Measurements from ENCODE around the gene DUS1L.
A peak's percentile ranks its signal among the peaks of the same experiment; 100 is the strongest.

Gene DUS1L

DNA sequence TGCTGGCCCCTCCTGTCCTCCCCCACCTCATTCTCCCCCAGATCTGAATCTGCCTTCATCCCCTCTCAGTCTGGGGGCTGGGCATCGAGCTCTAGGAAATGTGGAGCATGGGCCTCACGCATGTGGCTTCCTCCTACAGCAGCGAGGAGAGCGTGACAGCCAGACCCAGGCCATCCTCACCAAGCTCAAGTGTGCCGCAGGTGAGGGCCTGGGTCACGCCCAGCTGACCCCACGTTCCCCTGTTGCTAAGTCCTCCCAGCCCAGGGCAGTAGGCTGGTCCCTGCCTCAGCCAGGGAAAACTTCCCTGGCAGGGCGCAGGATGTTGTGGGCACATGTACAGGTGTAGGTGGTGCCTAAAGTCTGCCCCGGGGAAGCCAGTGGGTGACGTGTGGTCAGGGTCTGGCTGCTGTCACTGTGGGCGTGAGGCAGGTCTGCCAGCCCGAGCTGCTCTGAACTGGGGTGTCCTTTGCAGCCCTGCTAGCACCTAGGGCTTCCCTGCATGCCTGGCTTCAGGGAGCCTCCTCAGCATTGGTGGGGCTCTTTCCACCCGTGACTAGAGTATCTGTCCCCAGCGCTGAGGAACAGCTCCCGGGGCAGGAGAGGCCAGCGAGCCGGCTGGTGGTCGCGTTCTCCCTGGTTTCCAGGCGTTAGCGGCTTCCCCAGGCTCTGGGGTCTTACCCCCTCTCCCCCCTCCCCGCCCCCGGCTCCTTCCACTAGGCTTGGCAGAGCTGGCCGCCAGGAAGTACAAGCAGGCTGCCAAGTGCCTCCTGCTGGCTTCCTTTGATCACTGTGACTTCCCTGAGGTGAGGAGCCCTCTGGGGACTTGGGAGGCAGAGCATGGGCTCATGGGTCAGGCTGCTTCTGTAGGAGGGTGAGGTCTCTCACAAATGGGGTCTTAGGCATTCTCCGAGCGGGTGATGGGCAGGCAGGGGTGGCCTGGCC is 10.3 kb downstream of the DUS1L start:
- no peak for DNase-seq

DNA sequence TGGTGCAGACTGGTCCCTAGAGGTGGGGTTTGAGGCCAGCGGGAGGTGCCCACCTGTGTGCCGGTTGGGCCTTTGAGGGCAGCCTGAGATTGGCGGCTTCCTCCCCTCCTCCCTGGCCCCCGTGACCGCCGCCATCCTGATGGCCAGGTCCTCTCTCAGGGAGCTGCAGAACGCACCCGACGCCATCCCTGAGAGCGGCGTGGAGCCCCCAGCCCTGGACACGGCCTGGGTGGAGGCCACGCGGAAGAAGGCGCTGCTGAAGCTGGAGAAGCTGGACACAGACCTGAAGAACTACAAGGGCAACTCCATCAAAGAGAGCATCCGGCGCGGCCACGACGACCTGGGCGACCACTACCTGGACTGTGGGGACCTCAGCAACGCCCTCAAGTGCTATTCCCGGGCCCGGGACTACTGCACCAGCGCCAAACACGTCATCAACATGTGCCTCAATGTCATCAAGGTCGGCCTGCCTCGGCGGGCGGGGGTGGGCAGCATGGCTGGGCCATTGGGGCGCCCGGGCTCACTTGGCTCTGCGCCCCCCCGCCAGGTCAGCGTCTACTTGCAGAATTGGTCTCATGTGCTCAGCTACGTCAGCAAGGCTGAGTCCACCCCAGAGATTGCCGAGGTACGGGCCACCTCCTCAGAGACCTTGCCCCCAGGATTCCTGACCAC is 11.1 kb downstream of the DUS1L start:
- peak; percentile 0 for DNase-seq

DNA sequence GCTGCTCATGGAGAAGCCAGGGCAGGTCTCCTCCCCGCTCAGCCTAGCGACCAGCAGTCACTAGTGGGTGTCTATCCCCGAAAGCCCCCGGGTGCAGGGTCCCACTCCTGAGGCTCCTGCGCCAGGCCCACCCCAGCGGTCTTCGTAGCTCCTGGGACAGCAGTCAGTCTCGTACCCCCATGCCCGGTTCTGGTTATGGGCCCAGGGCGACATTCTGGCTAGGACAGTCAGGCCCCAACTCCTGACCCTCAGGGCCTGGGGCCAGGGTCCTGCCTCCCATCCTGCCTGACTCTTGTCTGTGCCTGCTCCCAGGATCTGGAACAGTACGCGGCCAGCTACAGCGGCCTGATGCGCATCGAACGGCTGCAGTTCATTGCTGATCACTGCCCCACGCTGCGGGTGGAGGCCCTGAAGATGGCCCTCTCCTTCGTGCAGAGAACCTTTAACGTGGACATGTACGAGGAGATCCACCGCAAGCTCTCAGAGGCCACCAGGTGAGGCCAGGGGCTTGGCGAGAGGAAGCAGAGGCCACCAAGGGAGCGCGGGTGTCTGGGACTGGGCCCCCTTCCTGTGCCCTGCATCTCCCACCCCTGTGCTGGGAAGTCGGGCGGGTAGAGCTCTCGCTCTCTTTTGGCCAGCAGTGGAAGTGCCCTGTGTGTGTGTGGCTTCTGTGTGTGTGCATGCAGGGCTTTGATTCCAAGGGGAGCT is 11.9 kb downstream of the DUS1L start:
- DNase-seq: peak; percentile 0

DNA sequence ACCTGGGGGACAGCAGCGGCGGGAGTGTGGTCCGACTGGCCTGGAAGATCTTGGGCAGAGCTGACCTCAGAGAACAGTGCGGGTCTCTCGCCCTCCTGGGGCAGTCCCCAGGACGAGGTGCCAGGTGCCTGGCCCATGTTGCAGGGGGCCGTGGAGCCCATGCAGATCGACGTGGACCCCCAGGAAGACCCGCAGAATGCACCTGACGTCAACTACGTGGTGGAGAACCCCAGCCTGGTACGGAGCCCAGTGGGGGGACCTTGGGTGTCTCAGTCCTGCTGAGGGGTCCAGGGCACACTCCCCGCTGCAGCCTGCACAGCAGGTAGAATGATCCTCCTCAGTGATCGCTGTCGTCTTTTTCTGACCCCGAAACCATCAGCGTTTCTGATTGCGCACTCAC is 12.5 kb downstream of the DUS1L start:
- DNase-seq: no peak

DNA sequence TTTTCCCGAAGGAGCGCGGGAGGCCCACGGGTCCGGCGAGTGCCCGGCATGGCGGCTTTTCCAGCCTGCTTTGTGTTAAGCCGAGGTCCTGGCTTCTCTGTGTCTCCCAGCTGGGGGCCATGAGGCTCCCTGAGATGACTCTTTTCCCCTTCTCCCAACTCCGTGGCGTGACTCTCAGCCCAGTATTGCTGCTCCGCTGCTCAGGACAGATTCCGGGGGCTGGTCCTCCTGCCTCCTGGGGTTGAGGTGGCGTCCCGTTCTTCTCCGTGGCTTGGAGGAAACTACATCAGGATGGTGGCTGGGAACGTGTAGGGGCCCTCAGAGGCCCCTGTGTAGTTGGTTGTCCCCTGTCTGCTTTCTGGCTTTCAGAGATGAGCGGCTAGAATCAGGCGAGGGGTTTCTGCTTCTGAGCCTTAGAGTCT is 13.0 kb downstream of the DUS1L start:
- no peak for DNase-seq

DNA sequence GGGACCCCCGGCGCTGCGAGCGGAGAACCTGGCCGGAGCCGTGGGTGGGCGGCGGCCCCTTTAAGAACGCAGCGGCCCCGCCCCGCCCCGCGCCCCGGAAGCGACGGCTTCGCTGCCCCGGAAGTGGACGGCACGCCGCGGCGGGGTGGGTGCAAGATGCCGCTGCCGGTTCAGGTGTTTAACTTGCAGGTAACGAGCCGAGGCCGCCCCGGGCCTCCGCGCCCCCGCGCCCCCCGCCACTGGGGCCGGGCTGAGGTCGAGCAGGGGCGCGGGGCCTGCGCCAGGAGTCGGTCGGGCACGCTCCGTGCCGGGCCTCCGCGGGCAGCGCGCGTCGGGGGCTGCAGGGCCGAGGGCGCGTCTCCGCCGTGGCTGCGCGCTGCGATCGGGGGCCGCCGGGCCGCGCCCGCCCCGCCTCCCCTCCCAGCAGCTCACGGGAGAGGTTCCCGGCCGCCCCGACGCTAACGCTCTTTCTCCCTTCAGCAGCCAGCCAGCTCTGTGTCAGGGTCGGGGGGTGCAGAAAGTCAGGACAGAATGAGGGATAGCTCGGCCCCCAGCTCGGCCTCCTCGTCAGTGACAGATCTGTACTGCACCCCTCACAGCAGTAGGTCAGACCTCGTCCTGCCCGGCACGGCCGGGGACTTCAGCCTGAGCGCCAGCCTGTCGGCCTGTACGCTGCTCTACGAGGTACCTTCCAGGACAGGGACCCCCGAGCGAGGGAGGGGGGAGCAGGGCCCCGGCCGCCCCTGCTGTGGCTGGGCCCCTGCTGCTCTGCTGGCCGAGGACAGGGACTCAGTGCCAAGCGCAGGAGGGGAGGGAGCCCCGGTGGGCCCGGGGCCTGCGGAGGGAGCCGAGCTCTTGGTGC is 13.6 kb downstream of the DUS1L start, which contains the start of the genes GPS1 and RFNG:
TSS of gene GPS1 (plus strand) at position 123 of the 862 bp plus-strand sequence. CDS start at position 157, 34 bp downstream.
TSS of gene RFNG (minus strand) at position 36 of the 862 bp plus-strand sequence. CDS start 45 bp downstream, outside the sequence.
- DNase-seq: peak; percentile 55

DNA sequence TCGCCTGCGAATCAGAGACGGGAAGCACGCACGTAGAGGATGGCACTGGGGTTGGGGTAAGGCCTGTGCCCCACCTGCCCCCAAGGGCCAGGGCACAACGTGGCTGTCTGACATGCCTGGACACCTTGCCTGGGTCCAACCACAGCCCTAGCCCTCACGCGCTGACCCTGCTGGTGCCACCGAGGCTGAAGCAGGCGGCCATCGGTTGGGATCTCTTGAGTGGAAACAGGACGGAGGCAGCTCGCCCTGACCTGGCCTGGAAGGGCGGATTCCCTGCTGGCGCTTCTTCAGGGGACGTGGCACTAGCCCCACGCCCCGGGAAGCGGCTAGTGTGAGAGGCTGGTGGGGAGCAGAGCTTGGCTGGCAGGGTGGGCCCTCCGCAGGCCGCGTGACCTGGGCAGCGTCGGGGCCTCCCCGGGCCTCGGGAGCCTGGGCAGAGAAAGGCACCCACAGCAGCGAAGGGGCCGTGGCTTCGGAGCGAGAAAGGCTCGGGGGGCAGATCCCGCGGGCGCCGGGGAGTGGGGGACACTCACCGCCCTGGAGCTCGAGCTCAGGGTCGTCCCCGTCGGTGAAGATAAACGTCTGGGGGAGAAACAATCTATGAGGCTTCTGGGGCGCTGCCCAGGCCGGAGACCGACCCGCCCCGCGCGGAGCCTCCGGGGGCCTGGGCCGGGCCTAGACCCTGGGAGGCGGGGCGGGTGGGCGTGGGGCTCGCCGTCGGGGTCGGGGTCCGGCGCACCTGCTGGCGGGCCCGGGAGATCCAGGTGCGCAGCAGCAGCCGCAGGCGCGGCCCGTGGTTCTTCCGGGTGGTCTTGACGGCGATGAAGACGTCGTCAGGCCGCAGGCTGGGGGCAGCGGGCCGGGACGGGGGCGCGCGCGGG is 14.6 kb downstream of the DUS1L start:
- DNase-seq: no peak

DNA sequence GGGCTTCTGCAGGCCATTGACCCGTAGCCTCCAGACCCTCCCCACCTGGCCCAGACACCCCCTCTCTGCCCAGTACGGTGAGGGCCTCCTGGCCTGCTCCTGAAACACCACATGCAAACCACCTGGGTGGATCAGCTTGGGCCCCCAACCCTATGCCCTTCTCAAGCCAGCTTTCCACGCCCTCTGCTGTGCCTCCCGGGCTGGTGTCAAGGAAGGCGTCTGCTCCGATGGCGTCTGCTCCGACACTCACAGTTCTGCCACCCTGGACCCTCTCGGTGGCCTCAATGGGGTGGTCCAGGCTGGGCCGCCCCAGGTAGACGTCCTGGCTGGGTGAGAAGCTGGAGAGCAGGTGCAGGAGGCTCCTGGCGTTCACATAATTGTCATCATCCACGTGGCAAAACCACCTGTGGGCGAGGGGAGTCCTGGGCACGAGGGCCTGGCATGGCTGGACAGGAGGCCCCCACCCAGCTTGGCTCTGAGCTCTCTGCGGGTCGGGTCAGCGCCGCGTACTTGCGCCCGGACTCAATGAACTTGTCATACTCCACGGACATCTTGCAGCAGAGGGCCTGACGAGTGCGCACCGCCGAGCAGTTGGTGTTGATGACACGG is 15.3 kb downstream of the DUS1L start:
- no peak for DNase-seq

DNA sequence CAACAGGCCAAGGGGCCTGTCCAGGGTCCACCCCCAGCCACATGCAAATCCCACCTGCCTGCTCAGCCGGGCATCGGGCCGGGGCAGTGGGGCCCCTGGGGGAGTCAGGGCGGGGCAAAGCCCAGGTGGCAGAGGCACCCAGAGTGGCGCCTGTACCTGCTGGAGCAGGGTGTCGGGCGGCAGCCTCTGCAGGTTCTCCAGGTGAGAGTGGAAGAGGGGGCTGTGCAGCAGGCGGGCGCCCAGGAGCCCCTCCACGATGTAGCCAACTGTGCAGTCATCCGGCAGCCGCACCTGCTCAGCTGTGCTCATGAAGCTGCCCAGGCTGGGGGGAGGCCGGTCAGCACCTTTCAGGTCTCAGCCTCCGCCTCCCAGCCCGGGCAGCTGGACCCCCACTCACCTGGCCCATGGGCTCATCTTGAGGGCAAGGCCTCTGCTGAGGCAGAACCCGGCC is 16.1 kb downstream of the DUS1L start:
- DNase-seq: no peak

DNA sequence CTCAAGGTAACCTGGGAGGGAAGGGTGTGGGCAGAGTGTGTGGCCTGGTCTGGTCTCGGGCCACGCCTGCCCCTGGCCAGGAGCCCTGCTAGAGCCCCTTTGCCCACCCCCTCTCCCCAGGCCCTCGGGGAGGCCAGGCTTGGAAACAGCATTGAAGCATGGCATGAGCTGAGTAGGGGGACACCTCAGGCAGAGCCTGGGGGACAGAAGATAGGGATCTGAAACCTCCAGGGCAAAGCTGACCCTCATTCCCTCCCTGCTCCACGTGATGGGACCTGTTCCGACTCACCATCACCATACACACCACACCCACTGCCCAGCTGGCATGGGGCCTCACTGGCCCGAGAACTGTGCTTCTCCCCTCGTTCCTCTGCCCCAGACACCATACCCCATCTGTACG is 16.5 kb downstream of the DUS1L start:
- no peak for DNase-seq

DNA sequence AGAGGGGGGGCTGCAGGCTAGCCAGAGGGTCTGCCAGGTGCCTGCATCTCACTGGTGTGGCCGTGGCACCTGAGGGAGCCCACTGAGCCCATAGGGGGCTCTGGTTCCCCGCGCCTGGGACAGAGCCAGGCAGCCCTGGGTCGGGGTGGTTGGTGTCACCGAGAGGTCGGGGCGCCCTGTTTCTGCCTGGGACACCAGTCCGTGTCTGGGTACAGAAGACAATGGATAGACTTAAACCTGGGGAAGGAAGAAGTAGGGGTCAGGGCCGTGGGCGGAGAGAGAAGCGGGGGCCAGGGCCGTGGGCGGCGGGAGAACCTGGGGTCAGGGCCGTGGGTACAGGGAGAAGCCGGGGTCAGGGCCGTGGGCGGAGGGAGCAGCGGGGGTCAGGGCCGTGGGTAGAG is 17.0 kb downstream of the DUS1L start:
- no peak for DNase-seq

DNA sequence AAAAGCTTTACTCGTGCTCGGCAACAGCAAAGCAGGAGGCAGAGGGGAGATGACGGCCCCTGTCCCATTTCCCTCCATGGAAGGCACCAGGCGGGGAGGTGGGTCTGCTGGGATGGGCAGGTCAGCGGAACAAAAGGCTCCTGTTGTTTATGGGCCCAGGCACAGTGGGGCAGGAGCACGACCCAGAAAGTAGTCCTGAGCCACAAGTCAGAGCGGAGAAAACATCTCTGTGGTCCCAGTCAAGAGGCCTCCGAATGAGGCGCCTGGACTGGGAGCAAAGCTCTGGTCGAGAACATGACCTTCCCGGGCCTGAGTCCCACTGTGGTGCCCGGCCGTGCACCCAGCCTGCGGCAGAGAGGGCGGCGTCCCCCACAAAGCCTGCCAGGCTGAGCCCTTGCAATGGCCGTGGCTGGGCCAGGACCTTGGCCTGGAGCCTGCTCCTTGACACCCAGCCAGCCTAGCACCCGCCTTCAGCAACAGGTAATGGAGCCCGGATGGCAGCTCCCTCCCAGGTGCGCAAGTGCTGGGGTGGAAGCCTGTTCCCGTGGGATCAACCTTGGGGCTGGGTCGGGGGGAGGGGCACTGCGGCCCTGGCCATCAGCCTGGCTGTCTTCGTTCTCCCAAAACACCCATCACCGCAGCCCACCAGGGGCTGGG is 17.6 kb downstream of the DUS1L start:
- no peak for DNase-seq

DNA sequence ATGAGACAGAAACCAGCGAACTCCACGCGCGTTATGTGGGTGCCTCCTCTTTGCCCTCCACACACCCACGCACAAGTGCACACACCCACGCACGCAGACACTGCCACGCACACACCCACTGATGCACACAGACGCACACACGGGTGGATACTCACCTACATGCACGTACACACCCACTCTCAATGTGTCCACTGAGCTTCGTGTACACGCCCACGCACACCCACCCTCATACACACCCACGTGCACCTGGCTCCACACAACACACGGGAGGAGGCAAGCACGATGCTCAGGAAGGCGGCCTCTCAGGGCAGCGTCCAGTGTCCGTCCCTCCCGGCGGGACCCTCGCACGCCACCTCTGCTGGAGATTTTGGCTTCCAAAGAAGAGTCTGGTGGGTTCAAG is 18.2 kb downstream of the DUS1L start:
- no peak for DNase-seq

DNA sequence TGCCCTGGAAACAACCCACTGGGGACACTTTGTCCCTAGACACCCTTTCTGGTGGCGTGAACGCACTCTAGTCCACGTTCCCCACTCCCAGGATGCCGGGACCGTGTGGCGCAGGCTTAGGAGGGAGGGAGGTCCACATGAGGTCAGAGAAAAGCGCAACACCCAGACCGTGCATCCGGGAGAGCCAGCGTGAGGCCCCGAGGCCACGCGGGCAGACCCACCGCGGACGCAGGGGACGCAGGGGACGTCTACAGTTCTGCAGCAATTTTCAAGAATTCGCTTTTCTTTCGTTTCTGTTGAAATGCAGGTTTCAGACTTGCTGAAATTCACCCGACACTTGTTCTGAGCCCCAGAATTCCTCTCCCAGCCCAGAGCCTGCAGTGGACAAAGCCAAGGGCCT is 18.7 kb downstream of the DUS1L start:
- DNase-seq: no peak

DNA sequence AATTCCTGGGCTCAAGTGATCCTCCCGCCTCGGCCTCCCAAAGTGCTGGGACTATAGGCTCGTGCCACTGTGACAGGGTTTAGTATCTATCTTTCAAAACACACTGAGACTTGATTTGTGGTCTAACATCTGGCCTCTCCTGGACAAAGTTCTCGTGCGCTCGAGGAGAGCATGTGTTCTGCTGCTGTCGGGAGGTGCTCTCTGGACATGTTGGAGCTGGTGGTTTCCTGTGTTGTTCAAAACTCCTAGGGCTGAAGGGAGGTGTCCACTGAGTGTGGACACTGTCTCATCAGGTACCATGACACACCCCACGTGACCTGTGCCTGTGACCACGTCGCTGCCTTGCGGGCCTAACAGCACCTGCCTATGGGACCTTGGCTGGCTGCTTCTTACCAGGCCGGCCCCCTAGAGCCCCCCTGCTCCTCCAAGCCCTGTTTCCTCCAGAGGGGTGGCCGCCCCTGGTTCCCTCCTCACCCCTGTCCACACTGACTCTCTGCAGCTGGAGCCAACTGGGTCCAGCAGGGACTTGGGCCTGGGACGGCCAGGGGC is 19.6 kb downstream of the DUS1L start:
- DNase-seq: no peak

DNA sequence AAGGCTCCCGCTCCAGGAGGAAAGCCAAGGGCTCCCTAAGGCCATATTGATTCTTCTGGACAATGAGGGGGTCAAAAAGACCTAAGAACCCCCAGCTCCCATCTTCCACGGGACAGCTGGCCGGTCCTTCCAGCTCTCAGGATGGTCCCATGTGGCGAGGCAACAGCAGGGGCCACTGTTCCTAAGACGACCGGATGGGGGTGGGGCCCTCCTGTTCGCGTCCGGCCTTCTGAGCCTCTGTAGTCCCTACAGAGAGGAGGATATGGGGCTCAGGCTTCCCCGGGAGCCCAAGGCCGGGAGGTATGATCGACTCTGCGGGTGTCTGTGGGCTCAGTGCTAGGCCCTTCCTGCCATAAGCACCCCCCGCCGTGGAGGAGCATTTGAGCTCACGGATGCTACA is 22.1 kb downstream of the DUS1L start:
- DNase-seq: no peak

DNA sequence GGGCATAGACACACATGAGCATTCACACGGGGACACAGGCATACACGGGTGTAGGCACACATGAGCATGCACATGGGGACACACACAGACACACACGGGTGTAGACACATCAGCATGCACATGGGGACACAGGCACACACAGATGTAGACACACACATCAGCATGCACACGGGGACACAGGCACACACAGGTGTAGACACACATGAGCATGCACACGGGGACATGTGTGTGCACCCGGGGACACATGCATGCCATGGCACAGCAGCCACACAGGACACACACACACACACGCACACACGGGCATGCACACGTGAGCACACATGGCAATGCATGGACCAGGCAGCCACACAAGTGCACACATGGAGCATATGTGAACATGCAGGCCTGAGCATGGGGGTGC is 23.0 kb downstream of the DUS1L start:
- DNase-seq: no peak

DNA sequence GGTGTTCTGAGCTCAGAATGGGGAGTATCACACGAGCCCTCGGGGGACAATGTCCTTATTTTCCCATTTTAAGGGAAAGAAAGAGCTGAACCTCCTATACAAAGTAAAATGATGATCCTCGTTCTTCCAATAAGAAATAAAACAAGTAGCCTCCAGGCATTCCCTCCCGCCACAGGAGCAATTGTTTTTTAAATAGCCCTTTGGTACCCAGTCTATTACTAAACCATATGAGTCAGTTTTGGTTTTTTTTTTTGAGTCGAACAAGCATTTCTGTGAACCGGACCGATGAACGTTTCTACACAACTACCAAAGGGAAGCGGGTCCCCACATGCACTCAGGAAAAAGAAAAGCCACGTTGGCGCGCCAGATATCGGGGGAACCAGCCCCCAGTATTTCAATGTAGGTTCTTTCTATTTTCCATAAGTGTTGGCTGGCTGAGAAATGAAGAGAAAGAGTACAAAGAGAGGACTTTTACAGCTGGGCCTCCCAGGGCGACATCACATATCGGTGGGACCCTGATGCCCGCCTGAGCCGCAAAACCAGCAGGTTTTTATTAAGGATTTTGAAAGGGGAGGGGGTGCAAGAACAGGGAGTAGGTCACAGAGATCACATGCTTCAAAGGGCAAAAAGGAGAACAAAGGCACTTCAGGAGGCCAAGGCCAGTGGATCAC is 24.3 kb downstream of the DUS1L start:
- no peak for DNase-seq

DNA sequence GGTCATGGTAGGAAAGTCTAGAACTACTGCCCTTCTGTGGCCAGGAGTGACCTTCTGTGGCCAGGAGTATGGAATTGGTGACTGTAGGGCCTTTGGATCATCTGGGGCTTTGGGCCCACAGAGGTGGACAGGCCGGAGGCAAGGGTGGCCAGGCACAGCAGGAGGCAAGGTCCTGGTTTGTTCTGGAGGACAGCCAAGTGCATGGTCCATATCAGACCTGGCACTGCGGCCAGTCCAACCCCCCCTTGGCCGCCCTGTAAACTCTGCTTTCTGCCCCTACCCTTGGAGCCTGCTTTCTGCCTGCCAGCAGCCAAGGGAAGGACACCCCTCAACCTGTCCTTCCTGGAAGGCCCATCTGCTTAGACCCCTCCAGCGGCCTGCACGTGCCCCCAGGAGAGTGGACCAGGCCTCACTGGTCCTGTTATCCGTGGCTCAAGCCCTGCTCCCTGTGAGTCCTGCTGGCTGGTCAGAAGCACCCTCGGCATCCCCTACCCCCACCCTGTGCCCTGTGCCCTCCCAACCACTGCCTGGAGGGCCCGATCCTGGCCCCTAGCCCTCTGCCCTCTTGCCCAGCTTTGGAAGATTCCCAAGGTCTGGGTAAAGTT is 25.8 kb downstream of the DUS1L start:
- DNase-seq: no peak
